GM12878 (cell line): Measurements from ENCODE around the gene ANKRD33B. TPM values are rescaled to one million over a fixed set of nuclear protein-coding genes. Genes with fewer than 3 reads are reported as not detected.
A peak's percentile ranks its signal among the peaks of the same experiment; 100 is the strongest.

ENCODE experiments used
- CHD2 ChIP-seq: IDR thresholded peaks from 2 replicates; pipeline ENCODE4 v1.6.1; 2011; ENCODE audit warnings: low read depth, low read length, improper control_type of control experiment, borderline replicate concordance
- DPF2 ChIP-seq: fragments of 450-650 bp; IDR thresholded peaks from 2 replicates; pipeline ENCODE4 v1.6.1; 2017; ENCODE audit warnings: mild to moderate bottlenecking
- EED ChIP-seq: sonication (generic); IDR thresholded peaks from 2 replicates; pipeline ENCODE4 v1.6.1; 2016; ENCODE audit warnings: antibody characterized with exemption, low read depth
- EP300 ChIP-seq, 2 experiments: fragments of 150-350 bp in 1 of 2; IDR thresholded peaks; 2 replicates each; pipeline ENCODE4 v1.6.1; 2011 to 2012; ENCODE audit warnings: low read depth in 2 of 2, low read length in 2 of 2, borderline replicate concordance in 1 of 2, improper control_type of control experiment in 1 of 2, inconsistent platforms in 1 of 2; ENCODE audit not compliant: control insufficient read depth in 1 of 2
- MEF2A ChIP-seq: IDR thresholded peaks from 2 replicates; pipeline ENCODE4 v1.6.1; 2011; ENCODE audit warnings: low read depth, mild to moderate bottlenecking, low read length, moderate library complexity; ENCODE audit not compliant: insufficient read depth
- MYB ChIP-seq: fragments of 150-350 bp; IDR thresholded peaks from 2 replicates; pipeline ENCODE4 v1.6.1; 2014; ENCODE audit warnings: mild to moderate bottlenecking, low read depth, low read length, borderline replicate concordance
- PML ChIP-seq: IDR thresholded peaks from 2 replicates; pipeline ENCODE4 v1.6.1; 2012; ENCODE audit warnings: low read length, inconsistent platforms
- POLR2AphosphoS5 ChIP-seq: IDR thresholded peaks from 2 replicates; pipeline ENCODE4 v1.6.1; 2011; ENCODE audit warnings: mild to moderate bottlenecking, low read length, inconsistent platforms
- SREBF1 ChIP-seq: IDR thresholded peaks from 2 replicates; pipeline ENCODE4 v1.6.1; 2012; ENCODE audit warnings: mild to moderate bottlenecking, low read length
- ZBED1 ChIP-seq: IDR thresholded peaks from 2 replicates; pipeline ENCODE4 v1.6.1; 2016; ENCODE audit warnings: borderline replicate concordance
- ZNF384 ChIP-seq: IDR thresholded peaks from 2 replicates; pipeline ENCODE4 v1.6.1; 2012; ENCODE audit warnings: low read depth, mild to moderate bottlenecking, low read length, improper control_type of control experiment, borderline replicate concordance
- polyA plus RNA-seq, 11 experiments: library from polyadenylated mRNA; depleted of rRNA in 4 of 11; unstranded in 6 of 11; stranded (reverse) in 5 of 11; fragments of >200 nt; fragmentation: Nextera tagmentation in 4 of 11; fragmentation: Illumina TruSeq in 1 of 11; extraction: Ambion mirVana in 4 of 11; extraction: Trizol in 1 of 11; gene quantifications; 1 replicate in 1 of 11; 2 replicates in 10 of 11; pipeline versions ENCODE4 v1.2.1 to v1.2.3, GENCODE V29; 2011 to 2016; ENCODE audit warnings: inconsistent platforms in 2 of 11, missing spikeins in 2 of 11, low read depth in 1 of 11
- total RNA-seq, 4 experiments: library from RNA; depleted of rRNA in 3 of 4; stranded (reverse); fragments of >200 nt in 3 of 4; fragmentation: Illumina TruSeq in 1 of 4; extraction: Trizol in 1 of 4; gene quantifications; 2 replicates each; pipeline versions ENCODE4 v1.2.1 to v1.2.3, GENCODE V29; 2013 to 2021
- TF ChIP-seq, protein P1 (sequence below): fragments of 450-650 bp; IDR thresholded peaks from 2 replicates; pipeline ENCODE4 v1.6.1; 2017; ENCODE audit warnings: mild to moderate bottlenecking, moderate library complexity
- TF ChIP-seq, protein P2 (sequence below): IDR thresholded peaks from 2 replicates; pipeline ENCODE4 v1.6.1; 2012; ENCODE audit warnings: low read depth, low read length, improper control_type of control experiment
- TF ChIP-seq, protein P3 (sequence below): fragments of 450-650 bp; IDR thresholded peaks from 2 replicates; pipeline ENCODE4 v1.6.1; 2017; ENCODE audit warnings: borderline replicate concordance
- TF ChIP-seq, protein P4 (sequence below): fragments of 450-650 bp; IDR thresholded peaks from 2 replicates; pipeline ENCODE4 v1.6.1; 2016; ENCODE audit warnings: mild to moderate bottlenecking
- TF ChIP-seq, protein P5 (sequence below): IDR thresholded peaks from 2 replicates; pipeline ENCODE4 v1.6.1; 2011; ENCODE audit warnings: low read depth, mild to moderate bottlenecking, low read length, moderate library complexity, borderline replicate concordance; ENCODE audit errors: extremely low read depth

ANKRD33B gene
- total and polyA plus RNA-seq, 10 of the 15 experiments (the other 5 are each of a cell fraction or from before 2014, with no cell fraction given): 4.9 to 61.6 (median 15.6) TPM

DNA sequence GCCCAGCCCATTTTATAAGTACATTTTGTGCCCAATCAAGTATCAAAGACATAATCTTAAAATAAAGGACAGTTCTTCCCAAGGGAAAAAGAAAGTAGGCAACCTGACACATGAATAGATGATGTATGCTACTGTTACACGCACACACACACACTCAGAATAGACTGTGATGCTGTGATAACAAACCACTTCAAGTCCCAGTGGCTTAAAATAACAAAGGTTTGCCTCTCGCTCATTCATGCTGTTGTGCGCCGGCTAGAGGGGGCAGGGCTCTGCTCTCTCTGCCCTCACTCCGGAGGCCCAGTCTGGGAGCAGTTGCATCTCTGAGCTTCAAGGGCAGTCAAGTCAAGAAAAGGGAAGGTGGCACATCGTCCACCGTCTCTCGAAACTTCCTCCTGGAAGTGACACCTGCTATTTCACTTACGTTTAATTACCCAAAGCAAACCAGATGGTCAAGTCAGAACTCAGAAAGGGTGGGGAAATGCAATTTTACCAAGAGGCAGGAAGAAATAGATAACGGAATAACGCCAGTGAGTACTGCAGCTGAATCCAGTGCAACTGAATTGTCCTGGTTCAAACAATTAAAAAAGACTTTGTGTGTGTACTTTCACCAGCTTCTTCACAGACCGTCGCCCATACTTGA is 43.3 kb downstream of the ANKRD33B start (continued):
- TF ChIP-seq, protein P1, sequence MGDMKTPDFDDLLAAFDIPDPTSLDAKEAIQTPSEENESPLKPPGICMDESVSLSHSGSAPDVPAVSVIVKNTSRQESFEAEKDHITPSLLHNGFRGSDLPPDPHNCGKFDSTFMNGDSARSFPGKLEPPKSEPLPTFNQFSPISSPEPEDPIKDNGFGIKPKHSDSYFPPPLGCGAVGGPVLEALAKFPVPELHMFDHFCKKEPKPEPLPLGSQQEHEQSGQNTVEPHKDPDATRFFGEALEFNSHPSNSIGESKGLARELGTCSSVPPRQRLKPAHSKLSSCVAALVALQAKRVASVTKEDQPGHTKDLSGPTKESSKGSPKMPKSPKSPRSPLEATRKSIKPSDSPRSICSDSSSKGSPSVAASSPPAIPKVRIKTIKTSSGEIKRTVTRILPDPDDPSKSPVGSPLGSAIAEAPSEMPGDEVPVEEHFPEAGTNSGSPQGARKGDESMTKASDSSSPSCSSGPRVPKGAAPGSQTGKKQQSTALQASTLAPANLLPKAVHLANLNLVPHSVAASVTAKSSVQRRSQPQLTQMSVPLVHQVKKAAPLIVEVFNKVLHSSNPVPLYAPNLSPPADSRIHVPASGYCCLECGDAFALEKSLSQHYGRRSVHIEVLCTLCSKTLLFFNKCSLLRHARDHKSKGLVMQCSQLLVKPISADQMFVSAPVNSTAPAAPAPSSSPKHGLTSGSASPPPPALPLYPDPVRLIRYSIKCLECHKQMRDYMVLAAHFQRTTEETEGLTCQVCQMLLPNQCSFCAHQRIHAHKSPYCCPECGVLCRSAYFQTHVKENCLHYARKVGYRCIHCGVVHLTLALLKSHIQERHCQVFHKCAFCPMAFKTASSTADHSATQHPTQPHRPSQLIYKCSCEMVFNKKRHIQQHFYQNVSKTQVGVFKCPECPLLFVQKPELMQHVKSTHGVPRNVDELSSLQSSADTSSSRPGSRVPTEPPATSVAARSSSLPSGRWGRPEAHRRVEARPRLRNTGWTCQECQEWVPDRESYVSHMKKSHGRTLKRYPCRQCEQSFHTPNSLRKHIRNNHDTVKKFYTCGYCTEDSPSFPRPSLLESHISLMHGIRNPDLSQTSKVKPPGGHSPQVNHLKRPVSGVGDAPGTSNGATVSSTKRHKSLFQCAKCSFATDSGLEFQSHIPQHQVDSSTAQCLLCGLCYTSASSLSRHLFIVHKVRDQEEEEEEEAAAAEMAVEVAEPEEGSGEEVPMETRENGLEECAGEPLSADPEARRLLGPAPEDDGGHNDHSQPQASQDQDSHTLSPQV: peak; percentile 73; the same call in 1 of the 2 replicates
- peak; percentile 85 for TF ChIP-seq DPF2
- peak; percentile 90 to 96 for TF ChIP-seq EP300 (IDR thresholded peaks at IDR 0.05; ENCODE audit: borderline replicate concordance in 1 of 2, control insufficient read depth in 1 of 2, low read depth in 2 of 2, low read length in 2 of 2)
- TF ChIP-seq, protein P2, sequence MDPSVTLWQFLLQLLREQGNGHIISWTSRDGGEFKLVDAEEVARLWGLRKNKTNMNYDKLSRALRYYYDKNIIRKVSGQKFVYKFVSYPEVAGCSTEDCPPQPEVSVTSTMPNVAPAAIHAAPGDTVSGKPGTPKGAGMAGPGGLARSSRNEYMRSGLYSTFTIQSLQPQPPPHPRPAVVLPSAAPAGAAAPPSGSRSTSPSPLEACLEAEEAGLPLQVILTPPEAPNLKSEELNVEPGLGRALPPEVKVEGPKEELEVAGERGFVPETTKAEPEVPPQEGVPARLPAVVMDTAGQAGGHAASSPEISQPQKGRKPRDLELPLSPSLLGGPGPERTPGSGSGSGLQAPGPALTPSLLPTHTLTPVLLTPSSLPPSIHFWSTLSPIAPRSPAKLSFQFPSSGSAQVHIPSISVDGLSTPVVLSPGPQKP: no peak
- TF ChIP-seq ZBED1: peak; percentile 73; the same call in 1 of the 2 replicates
- TF ChIP-seq, protein P3, sequence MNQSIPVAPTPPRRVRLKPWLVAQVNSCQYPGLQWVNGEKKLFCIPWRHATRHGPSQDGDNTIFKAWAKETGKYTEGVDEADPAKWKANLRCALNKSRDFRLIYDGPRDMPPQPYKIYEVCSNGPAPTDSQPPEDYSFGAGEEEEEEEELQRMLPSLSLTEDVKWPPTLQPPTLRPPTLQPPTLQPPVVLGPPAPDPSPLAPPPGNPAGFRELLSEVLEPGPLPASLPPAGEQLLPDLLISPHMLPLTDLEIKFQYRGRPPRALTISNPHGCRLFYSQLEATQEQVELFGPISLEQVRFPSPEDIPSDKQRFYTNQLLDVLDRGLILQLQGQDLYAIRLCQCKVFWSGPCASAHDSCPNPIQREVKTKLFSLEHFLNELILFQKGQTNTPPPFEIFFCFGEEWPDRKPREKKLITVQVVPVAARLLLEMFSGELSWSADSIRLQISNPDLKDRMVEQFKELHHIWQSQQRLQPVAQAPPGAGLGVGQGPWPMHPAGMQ: no peak
- no peak for TF ChIP-seq ZNF384
- TF ChIP-seq, protein P4, sequence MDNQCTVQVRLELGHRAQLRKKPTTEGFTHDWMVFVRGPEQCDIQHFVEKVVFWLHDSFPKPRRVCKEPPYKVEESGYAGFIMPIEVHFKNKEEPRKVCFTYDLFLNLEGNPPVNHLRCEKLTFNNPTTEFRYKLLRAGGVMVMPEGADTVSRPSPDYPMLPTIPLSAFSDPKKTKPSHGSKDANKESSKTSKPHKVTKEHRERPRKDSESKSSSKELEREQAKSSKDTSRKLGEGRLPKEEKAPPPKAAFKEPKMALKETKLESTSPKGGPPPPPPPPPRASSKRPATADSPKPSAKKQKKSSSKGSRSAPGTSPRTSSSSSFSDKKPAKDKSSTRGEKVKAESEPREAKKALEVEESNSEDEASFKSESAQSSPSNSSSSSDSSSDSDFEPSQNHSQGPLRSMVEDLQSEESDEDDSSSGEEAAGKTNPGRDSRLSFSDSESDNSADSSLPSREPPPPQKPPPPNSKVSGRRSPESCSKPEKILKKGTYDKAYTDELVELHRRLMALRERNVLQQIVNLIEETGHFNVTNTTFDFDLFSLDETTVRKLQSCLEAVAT: peak; percentile 31; the same call in 1 of the 2 replicates
- TF ChIP-seq EED: peak; percentile 93
- TF ChIP-seq PML: peak; percentile 70
- TF ChIP-seq MYB: peak; percentile 21; the same call in 1 of the 2 replicates
- TF ChIP-seq, protein P5, sequence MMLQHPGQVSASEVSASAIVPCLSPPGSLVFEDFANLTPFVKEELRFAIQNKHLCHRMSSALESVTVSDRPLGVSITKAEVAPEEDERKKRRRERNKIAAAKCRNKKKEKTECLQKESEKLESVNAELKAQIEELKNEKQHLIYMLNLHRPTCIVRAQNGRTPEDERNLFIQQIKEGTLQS: no peak
- TF ChIP-seq POLR2AphosphoS5: peak; percentile 77; the same call in 1 of the 2 replicates
- peak; percentile 91 for TF ChIP-seq MEF2A
- peak; percentile 90 for TF ChIP-seq CHD2
- TF ChIP-seq SREBF1: no peak
